Activated CD4-positive, alpha-beta T cell treated with anti-CD3 and anti-CD28 coated beads, Interleukin-2, amount 50 U/mL, for 4 hours (primary cell): ENCODE data around the gene SLC25A17.
"Not testable (repeated sequence)": the region's sequence is repeated elsewhere in the genome, so short reads cannot be mapped to it uniquely, and the experiment has no call there.

Experiments
- DNase-seq, 2 experiments: peaks; one replicate each; pipeline ENCODE4 v3.0.0-alpha.2; 2020

The SLC25A17 gene

GRCh38 chr22:40818747-40819598 is at the start of gene SLC25A17:
TSS of gene SLC25A17 (minus strand) at chr22:40819346. CDS start at chr22:40819248, 98 bp downstream.
- peak; percentile 82 for DNase-seq

- not testable (repeated sequence) for DNase-seq
Measured at GRCh38 chr22:40868379-40868778, 49.2 kb upstream of the SLC25A17 start.

- no peak for DNase-seq
Measured at GRCh38 chr22:40867109-40867508, 48.0 kb upstream of the SLC25A17 start.

GRCh38 chr22:40862537-40862936 is 43.4 kb upstream of the SLC25A17 start:
- no peak for DNase-seq

GRCh38 chr22:40862013-40862412 is 42.9 kb upstream of the SLC25A17 start, which contains the start of gene DNAJB7:
TSS of gene DNAJB7 (minus strand) at chr22:40862113. CDS start at chr22:40861994, 119 bp downstream.
- no peak for DNase-seq

- DNase-seq, result no peak
Measured at GRCh38 chr22:40857309-40857855, 38.2 kb upstream of the SLC25A17 start.

- DNase-seq, result peak; percentile 96
Measured at GRCh38 chr22:40856513-40857308, 37.6 kb upstream of the SLC25A17 start, which contains the start of the genes ST13 and XPNPEP3. TSS of gene ST13 (minus strand) at chr22:40856639. CDS start at chr22:40856540, 99 bp downstream. TSS of gene XPNPEP3 (plus strand) at chr22:40857148. CDS start at chr22:40857182, 34 bp downstream.

- peak in 1 of 2 experiments; percentile 8 for DNase-seq
Measured at GRCh38 chr22:40855979-40856512, 36.9 kb upstream of the SLC25A17 start.

GRCh38 chr22:40855071-40855978 is 36.2 kb upstream of the SLC25A17 start:
- peak in 1 of 2 experiments; percentile 4 for DNase-seq

GRCh38 chr22:40853961-40854360 is 34.8 kb upstream of the SLC25A17 start:
- no peak for DNase-seq

- DNase-seq, result no peak
Measured at GRCh38 chr22:40853333-40853732, 34.2 kb upstream of the SLC25A17 start.

- DNase-seq, result not testable (repeated sequence)
Measured at GRCh38 chr22:40845816-40846215, 26.7 kb upstream of the SLC25A17 start.

- DNase-seq, result no peak
Measured at GRCh38 chr22:40844951-40845350, 25.8 kb upstream of the SLC25A17 start.

GRCh38 chr22:40838486-40838885 is 19.3 kb upstream of the SLC25A17 start:
- DNase-seq, result no peak

- no peak for DNase-seq
Measured at GRCh38 chr22:40834619-40835018, 15.5 kb upstream of the SLC25A17 start.

- no peak for DNase-seq
Measured at GRCh38 chr22:40829131-40829530, 10.0 kb upstream of the SLC25A17 start.

GRCh38 chr22:40826984-40827741 is 8.0 kb upstream of the SLC25A17 start:
- DNase-seq, result no peak

- not testable (repeated sequence) for DNase-seq
Measured at GRCh38 chr22:40826292-40826691, 7.1 kb upstream of the SLC25A17 start.

- no peak for DNase-seq
Measured at GRCh38 chr22:40823426-40823825, 4.3 kb upstream of the SLC25A17 start.

GRCh38 chr22:40819599-40820140 is 524 bp upstream of the SLC25A17 start:
- no peak for DNase-seq
